SK-N-SH treated with all-trans-retinoic acid at 6 μM for 48 hours (cell line): ENCODE measurements around the gene GRIN2D.
"Not testable (repeated sequence)": the region's sequence is repeated elsewhere in the genome, so short reads cannot be mapped to it uniquely, and the experiment has no call there.

Source experiments
- ATAC-seq: fragments of 200-7000 bp; cut with Tn5 transposase; 3 replicates; pipeline ENCODE4 v1.9.1; 2020; ENCODE audit warnings: mild to moderate bottlenecking, moderate library complexity
- ARNTL ChIP-seq: fragments of 450-650 bp; formaldehyde crosslinking; IDR thresholded peaks from 2 replicates; pipeline ENCODE4 v1.5.0; 2020; ENCODE audit warnings: low read depth, mild to moderate bottlenecking, moderate library complexity, borderline replicate concordance
- BACH2 ChIP-seq: fragments of 250-450 bp; sonication (Bioruptor Pico); IDR thresholded peaks from 2 replicates; pipeline ENCODE4 v1.9.0; 2021; ENCODE audit warnings: mild to moderate bottlenecking, borderline replicate concordance
- CSDC2 ChIP-seq: fragments of 250-450 bp; sonication (Bioruptor Pico); IDR thresholded peaks from 2 replicates; pipeline ENCODE4 v1.5.0; 2020; ENCODE audit warnings: mild to moderate bottlenecking, moderate library complexity
- ESRRG ChIP-seq: fragments of 250-450 bp; sonication (Bioruptor Pico); IDR thresholded peaks from 2 replicates; pipeline ENCODE4 v1.6.1; 2021; ENCODE audit warnings: mild to moderate bottlenecking
- ISL1 ChIP-seq: fragments of 250-450 bp; sonication (Bioruptor Pico); IDR thresholded peaks from 2 replicates; pipeline ENCODE4 v2.1.2; 2022; ENCODE audit warnings: mild to moderate bottlenecking, moderate library complexity
- OSR1 ChIP-seq: fragments of 250-450 bp; sonication (Bioruptor Pico); IDR thresholded peaks from 2 replicates; pipeline ENCODE4 v1.8.0; 2022; ENCODE audit warnings: moderate library complexity, mild to moderate bottlenecking, inconsistent platforms
- PPARA ChIP-seq: fragments of 250-450 bp; sonication (Bioruptor Pico); IDR thresholded peaks from 2 replicates; pipeline ENCODE4 v1.5.0; 2020; ENCODE audit warnings: mild to moderate bottlenecking, borderline replicate concordance
- RARB ChIP-seq: fragments of 250-450 bp; sonication (Bioruptor Pico); IDR thresholded peaks from 2 replicates; pipeline ENCODE4 v1.8.0; 2021; ENCODE audit warnings: mild to moderate bottlenecking, moderate library complexity
- TCF4 ChIP-seq: fragments of 250-450 bp; sonication (Bioruptor Pico); IDR thresholded peaks from 2 replicates; pipeline ENCODE4 v1.8.0; 2021; ENCODE audit warnings: mild to moderate bottlenecking, moderate library complexity, borderline replicate concordance
- TOX ChIP-seq: fragments of 250-450 bp; sonication (Bioruptor Pico); IDR thresholded peaks from 2 replicates; pipeline ENCODE4 v1.8.0; 2021; ENCODE audit warnings: mild to moderate bottlenecking, moderate library complexity, borderline replicate concordance
- ZFP30 ChIP-seq: fragments of 450-650 bp; formaldehyde crosslinking; IDR thresholded peaks from 2 replicates; pipeline ENCODE4 v1.5.0; 2022; ENCODE audit warnings: mild to moderate bottlenecking, moderate library complexity
- ZNF565 ChIP-seq: fragments of 450-650 bp; formaldehyde crosslinking; conservative IDR thresholded peaks from 2 replicates; pipeline ENCODE4 v1.5.0; 2020; ENCODE audit warnings: low read depth, mild to moderate bottlenecking, moderate library complexity
- ZNF70 ChIP-seq: fragments of 450-650 bp; formaldehyde crosslinking; IDR thresholded peaks from 2 replicates; pipeline ENCODE4 v1.5.0; 2020; ENCODE audit warnings: mild to moderate bottlenecking, moderate library complexity
- ZNF8 ChIP-seq: fragments of 450-650 bp; formaldehyde crosslinking; IDR thresholded peaks from 2 replicates; pipeline ENCODE4 v1.5.0; 2020; ENCODE audit warnings: mild to moderate bottlenecking, moderate library complexity
- TF ChIP-seq, protein P1 (sequence below): fragments of 250-450 bp; sonication (Bioruptor Pico); IDR thresholded peaks from 2 replicates; pipeline ENCODE4 v1.8.0; 2021; ENCODE audit warnings: low read depth, mild to moderate bottlenecking, moderate library complexity, borderline replicate concordance
- TF ChIP-seq, protein P2 (sequence below): fragments of 250-450 bp; sonication (Bioruptor Pico); IDR thresholded peaks from 2 replicates; pipeline ENCODE4 v1.5.0; 2020; ENCODE audit warnings: mild to moderate bottlenecking, moderate library complexity
- TF ChIP-seq, protein P3 (sequence below): fragments of 250-450 bp; sonication (Bioruptor Pico); IDR thresholded peaks from 2 replicates; pipeline ENCODE4 v1.5.1; 2020; ENCODE audit warnings: low read depth, mild to moderate bottlenecking, moderate library complexity
- TF ChIP-seq, protein P4 (sequence below): fragments of 250-450 bp; sonication (Bioruptor Pico); IDR thresholded peaks from 2 replicates; pipeline ENCODE4 v1.8.0; 2020; ENCODE audit warnings: mild to moderate bottlenecking, moderate library complexity, borderline replicate concordance

Gene GRIN2D

DNA sequence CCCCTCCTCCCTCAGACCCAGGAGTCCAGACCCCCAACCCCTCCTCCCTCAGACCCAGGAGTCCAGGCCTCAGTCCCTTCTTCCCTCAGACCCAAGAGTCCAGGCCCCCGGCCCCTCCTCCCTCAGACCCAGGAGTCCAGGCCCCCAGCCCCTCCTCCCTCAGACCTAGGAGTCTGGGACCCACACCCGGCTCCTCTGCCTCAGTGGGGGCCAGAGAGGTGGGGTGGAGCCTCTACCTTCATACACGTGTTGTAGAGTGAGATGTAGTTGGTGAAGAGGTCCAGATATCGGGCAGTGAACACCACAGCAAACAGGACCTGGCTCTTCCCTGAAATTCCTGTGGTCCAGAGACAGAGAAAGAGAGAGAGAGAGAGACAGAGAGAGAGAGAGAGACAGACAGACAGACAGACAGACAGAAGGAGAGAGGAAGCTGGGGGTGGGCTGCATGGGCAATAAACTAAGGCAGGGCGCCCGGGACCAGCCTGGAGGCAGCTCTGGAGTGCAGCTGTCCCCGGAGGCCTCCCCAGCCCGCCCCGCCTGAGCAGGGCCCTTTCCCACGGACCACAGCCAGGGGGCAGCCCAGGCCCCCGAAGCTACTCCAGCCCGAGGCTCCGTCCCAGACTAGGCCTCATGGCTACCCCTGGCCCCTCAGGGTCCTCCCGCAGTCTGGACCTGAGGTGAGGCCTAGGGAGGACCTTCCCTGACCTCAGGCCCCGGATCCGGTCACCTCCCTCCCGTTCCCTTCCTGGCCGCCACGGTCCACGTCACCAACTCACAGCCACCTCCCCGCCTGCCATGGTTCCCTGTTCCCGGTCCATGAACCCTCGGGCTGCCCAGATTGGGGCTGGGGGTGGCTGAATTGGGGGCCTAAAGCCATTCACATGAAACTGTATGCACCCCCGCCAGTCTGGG is 3.0 kb upstream of the GRIN2D start (continued):
- TF ChIP-seq, protein P1, sequence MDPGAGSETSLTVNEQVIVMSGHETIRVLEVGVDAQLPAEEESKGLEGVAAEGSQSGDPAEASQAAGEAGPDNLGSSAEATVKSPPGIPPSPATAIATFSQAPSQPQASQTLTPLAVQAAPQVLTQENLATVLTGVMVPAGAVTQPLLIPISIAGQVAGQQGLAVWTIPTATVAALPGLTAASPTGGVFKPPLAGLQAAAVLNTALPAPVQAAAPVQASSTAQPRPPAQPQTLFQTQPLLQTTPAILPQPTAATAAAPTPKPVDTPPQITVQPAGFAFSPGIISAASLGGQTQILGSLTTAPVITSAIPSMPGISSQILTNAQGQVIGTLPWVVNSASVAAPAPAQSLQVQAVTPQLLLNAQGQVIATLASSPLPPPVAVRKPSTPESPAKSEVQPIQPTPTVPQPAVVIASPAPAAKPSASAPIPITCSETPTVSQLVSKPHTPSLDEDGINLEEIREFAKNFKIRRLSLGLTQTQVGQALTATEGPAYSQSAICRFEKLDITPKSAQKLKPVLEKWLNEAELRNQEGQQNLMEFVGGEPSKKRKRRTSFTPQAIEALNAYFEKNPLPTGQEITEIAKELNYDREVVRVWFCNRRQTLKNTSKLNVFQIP (CRISPR knock-in tag), result no peak
- TF ChIP-seq ZNF8 (no peak), ARNTL (CRISPR knock-in tag) (no peak), PPARA (CRISPR knock-in tag) (no peak)
- TF ChIP-seq, all 23 proteins: peak for 0

DNA sequence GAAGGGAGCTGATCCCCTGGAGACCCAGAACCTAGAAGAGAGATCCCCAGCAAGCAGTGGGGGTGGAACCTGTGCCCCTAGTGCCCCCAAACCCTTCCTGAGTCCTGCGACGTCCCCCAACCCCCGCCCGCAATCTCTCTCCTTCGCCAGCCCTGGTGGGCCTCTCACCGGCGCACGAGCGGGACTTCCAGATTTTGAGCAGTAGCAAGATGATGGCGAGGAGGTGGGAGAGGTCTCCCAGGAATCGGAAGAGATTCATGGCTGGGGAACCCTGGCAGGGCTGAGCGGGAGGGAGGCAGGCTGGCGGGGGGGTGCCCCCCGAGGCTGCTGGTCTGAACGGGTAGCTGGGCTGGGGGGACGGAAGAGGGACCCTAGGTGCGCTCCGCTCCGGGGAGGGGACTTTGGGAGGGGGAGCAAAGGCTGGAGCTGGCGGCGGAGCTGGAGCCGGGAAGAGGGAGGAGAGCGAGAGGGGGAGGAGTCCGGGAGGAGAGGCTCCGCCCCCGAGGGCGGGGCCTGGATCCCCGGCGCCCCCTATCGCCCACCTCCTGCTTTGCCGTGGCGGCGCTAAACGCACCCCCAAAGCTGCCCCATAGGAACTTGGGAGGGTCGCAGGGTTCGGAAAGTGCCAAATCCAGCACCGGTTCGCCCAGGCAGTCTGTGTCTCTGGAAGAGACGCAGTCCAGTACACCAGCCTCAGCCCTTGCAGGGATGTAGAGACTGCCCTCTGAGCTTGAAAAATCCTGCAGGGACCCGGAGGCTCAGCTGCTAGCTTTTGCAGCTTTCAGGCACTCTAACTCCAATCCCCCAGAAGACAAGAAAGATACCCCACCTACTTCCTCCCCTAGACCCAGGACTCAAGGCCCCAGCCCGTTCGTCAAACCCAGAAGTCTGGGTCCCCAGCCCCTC is 2.1 kb upstream of the GRIN2D start, which contains the start of gene KDELR1:
KDELR1 (minus strand) TSS at position 452 of the 906 bp plus-strand sequence; CDS start at position 259, 193 bp downstream.
- ATAC-seq, result peak; percentile 76
- TF ChIP-seq BACH2 (CRISPR knock-in tag) (no peak), ARNTL (CRISPR knock-in tag) (no peak), ZNF565 (no peak), RARB (CRISPR knock-in tag) (no peak), ZFP30 (CRISPR knock-in tag) (no peak), OSR1 (CRISPR knock-in tag) (no peak), TOX (no peak), ZNF8 (no peak), TCF4 (no peak), ESRRG (CRISPR knock-in tag) (no peak), ISL1 (CRISPR knock-in tag) (no peak)
- TF ChIP-seq, protein P2, sequence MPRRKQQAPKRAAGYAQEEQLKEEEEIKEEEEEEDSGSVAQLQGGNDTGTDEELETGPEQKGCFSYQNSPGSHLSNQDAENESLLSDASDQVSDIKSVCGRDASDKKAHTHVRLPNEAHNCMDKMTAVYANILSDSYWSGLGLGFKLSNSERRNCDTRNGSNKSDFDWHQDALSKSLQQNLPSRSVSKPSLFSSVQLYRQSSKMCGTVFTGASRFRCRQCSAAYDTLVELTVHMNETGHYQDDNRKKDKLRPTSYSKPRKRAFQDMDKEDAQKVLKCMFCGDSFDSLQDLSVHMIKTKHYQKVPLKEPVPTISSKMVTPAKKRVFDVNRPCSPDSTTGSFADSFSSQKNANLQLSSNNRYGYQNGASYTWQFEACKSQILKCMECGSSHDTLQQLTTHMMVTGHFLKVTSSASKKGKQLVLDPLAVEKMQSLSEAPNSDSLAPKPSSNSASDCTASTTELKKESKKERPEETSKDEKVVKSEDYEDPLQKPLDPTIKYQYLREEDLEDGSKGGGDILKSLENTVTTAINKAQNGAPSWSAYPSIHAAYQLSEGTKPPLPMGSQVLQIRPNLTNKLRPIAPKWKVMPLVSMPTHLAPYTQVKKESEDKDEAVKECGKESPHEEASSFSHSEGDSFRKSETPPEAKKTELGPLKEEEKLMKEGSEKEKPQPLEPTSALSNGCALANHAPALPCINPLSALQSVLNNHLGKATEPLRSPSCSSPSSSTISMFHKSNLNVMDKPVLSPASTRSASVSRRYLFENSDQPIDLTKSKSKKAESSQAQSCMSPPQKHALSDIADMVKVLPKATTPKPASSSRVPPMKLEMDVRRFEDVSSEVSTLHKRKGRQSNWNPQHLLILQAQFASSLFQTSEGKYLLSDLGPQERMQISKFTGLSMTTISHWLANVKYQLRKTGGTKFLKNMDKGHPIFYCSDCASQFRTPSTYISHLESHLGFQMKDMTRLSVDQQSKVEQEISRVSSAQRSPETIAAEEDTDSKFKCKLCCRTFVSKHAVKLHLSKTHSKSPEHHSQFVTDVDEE (CRISPR knock-in tag), result no peak

DNA sequence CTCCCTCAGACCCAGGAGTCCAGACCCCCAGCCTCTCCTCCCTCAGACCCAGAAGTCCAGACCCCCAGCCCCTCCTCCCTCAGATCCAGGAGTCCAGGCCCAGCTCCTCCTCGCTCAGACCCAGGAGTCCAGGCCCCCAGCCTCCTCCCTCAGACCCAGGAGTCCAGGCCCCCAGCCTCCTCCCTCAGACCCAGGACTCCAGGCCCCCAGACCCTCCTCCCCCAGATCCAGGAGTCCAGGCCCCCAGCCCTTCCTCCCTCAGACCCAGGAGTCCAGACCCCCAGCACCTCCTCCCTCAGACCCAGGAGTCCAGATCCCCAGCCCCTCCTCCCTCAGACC is 1.5 kb upstream of the GRIN2D start:
- ATAC-seq, result not testable (repeated sequence)

DNA sequence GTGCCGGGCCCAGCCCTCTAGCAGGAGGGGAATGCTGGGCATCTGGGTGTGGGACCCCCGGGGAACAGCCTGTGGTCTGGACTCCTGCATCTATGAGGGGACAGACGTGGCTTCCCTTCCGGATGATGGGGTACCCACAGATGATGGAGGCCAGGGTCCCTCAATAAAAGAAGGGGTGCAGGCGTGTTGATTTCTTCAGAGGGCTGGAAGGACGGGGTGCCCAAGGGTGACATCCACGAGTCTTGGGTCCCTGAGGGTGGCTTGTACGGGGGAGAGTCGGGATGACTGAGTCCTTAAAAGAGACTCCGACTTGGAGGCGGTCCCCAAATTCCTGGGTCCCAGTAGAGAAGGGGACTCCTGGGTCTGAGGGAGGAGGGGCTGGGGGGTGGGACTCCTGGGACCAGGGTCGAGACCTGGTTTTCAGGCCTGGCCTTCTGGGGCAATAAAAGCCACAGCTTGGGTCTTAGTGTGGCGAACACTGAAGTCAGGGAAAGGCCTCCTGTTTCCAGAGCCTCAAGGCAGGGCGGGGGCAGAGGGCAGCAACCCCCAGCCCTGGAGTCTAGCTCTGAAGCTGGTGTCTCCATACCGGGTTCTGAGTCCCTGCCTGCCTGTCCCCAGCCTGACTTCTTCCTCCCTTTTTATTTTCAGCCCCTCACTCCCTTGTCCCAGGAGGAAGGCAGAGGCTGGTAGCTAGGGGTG is 459 bp upstream of the GRIN2D start:
- peak; percentile 0; the same call in 1 of the 3 replicates for ATAC-seq
- TF ChIP-seq CSDC2 (CRISPR knock-in tag) (no peak), ZNF70 (CRISPR knock-in tag) (no peak), OSR1 (CRISPR knock-in tag) (no peak), PPARA (CRISPR knock-in tag) (no peak), ISL1 (CRISPR knock-in tag) (no peak)
- TF ChIP-seq, protein P3, sequence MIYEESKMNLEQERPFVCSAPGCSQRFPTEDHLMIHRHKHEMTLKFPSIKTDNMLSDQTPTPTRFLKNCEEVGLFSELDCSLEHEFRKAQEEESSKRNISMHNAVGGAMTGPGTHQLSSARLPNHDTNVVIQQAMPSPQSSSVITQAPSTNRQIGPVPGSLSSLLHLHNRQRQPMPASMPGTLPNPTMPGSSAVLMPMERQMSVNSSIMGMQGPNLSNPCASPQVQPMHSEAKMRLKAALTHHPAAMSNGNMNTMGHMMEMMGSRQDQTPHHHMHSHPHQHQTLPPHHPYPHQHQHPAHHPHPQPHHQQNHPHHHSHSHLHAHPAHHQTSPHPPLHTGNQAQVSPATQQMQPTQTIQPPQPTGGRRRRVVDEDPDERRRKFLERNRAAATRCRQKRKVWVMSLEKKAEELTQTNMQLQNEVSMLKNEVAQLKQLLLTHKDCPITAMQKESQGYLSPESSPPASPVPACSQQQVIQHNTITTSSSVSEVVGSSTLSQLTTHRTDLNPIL, result no peak
- TF ChIP-seq, protein P4, sequence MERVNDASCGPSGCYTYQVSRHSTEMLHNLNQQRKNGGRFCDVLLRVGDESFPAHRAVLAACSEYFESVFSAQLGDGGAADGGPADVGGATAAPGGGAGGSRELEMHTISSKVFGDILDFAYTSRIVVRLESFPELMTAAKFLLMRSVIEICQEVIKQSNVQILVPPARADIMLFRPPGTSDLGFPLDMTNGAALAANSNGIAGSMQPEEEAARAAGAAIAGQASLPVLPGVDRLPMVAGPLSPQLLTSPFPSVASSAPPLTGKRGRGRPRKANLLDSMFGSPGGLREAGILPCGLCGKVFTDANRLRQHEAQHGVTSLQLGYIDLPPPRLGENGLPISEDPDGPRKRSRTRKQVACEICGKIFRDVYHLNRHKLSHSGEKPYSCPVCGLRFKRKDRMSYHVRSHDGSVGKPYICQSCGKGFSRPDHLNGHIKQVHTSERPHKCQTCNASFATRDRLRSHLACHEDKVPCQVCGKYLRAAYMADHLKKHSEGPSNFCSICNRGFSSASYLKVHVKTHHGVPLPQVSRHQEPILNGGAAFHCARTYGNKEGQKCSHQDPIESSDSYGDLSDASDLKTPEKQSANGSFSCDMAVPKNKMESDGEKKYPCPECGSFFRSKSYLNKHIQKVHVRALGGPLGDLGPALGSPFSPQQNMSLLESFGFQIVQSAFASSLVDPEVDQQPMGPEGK (CRISPR knock-in tag), result no peak
- TF ChIP-seq, protein P1 (CRISPR knock-in tag), result no peak
